SIG-M5 treated with dmso at 0.1 percent for 504 hours (cell line): ENCODE results near the gene MAL.
"Not testable (repeated sequence)": the region's sequence is repeated elsewhere in the genome, so short reads cannot be mapped to it uniquely, and the experiment has no call there.

Experiments used
- DNase-seq: peaks from one replicate; lab custom pipeline; 2025; ENCODE audit not compliant: unreplicated experiment; lab: John Stamatoyannopoulos, UW

The MAL gene

GRCh38 chr2:95087379-95087778, 61.9 kb downstream of the MAL start:
- DNase-seq = no peak

GRCh38 chr2:95091885-95092555, 66.5 kb downstream of the MAL start:
- no peak for DNase-seq

GRCh38 chr2:95098273-95098672, 72.8 kb downstream of the MAL start:
- DNase-seq = not testable (repeated sequence)

- DNase-seq = no peak
These were observed 74.4 kb downstream of the MAL start for GRCh38 chr2:95099910-95100309.
